CD4-positive, alpha-beta memory T cell (primary cell): ENCODE data around the gene LIG4. TPM values are rescaled to one million over a fixed set of nuclear protein-coding genes. Genes with fewer than 3 reads are reported as not detected.
"Not testable (repeated sequence)": the region's sequence is repeated elsewhere in the genome, so short reads cannot be mapped to it uniquely, and the experiment has no call there.

Experiments used
- CTCF ChIA-PET: fragments of 350-600 bp; sonication (Branson Sonifier 250); formaldehyde crosslinking; loops from one replicate; lab custom pipeline; 2021; ENCODE audit warnings: inconsistent platforms; ENCODE audit not compliant: partially characterized antibody; lab: Charles Lee
- POLR2A ChIA-PET: fragments of 350-600 bp; sonication (Branson Sonifier 250); formaldehyde crosslinking; loops from one replicate; lab custom pipeline; 2021; ENCODE audit not compliant: partially characterized antibody; lab: Charles Lee
- DNase-seq, 5 donors: peaks; one replicate each; pipeline versions ENCODE4 v3.0.0 to v3.0.0-alpha.2; 2020 to 2022; ENCODE audit warnings: mixed read lengths in 1 of 5
- H3K27ac ChIP-seq: one replicate; pipeline ENCODE4 v1.7.0; 2013; ENCODE audit warnings: low read depth, low read length
- H3K27me3 ChIP-seq: 2 replicates; pipeline ENCODE4 v1.7.0; 2013; ENCODE audit warnings: mild to moderate bottlenecking, low read length, moderate library complexity; ENCODE audit not compliant: insufficient read depth
- H3K36me3 ChIP-seq: 2 replicates; pipeline ENCODE4 v1.7.0; 2013; ENCODE audit warnings: mild to moderate bottlenecking, low read length, moderate library complexity; ENCODE audit not compliant: insufficient read depth
- H3K4me1 ChIP-seq: 2 replicates; pipeline ENCODE4 v1.7.0; 2013; ENCODE audit warnings: mild to moderate bottlenecking, low read length, moderate library complexity; ENCODE audit not compliant: insufficient read depth
- H3K4me3 ChIP-seq, 2 donors: one replicate each; pipeline ENCODE4 v1.7.0; 2013; ENCODE audit warnings: low read length in 2 of 2, mild to moderate bottlenecking in 1 of 2
- H3K9me3 ChIP-seq, 2 donors: one replicate each; pipeline ENCODE4 v1.7.0; 2013; ENCODE audit warnings: low read length in 2 of 2, control low read depth in 1 of 2; ENCODE audit not compliant: control insufficient read depth in 1 of 2
- H3K27ac Mint-ChIP-seq, 7 donors: one replicate each; pipeline ENCODE4 v1.8.0; 2020 to 2021; ENCODE audit warnings: mixed read lengths in 7 of 7, mild to moderate bottlenecking in 6 of 7, inconsistent platforms in 3 of 7, moderate library complexity in 3 of 7
- H3K27me3 Mint-ChIP-seq, 2 donors: one replicate each; pipeline ENCODE4 v1.8.0; 2020 to 2021; ENCODE audit warnings: mixed read lengths in 2 of 2
- H3K36me3 Mint-ChIP-seq, 2 donors: one replicate each; pipeline ENCODE4 v1.8.0; 2020 to 2021; ENCODE audit warnings: mixed read lengths in 2 of 2, inconsistent platforms in 1 of 2, mild to moderate bottlenecking in 1 of 2
- H3K4me1 Mint-ChIP-seq, 4 donors: one replicate each; pipeline ENCODE4 v1.8.0; 2020 to 2021; ENCODE audit warnings: mixed read lengths in 4 of 4, mild to moderate bottlenecking in 1 of 4
- H3K4me3 Mint-ChIP-seq, 8 donors: one replicate each; pipeline ENCODE4 v1.8.0; 2020 to 2021; ENCODE audit warnings: mixed read lengths in 8 of 8, mild to moderate bottlenecking in 7 of 8, moderate library complexity in 6 of 8, inconsistent platforms in 3 of 8
- H3K9me3 Mint-ChIP-seq, 8 donors: one replicate each; pipeline ENCODE4 v1.8.0; 2020 to 2021; ENCODE audit warnings: mixed read lengths in 8 of 8, mild to moderate bottlenecking in 5 of 8, inconsistent platforms in 3 of 8, moderate library complexity in 1 of 8
- intact Hi-C: fragments of 100-400 bp; cut with micrococcal nuclease; formaldehyde crosslinking; loops from one replicate; pipeline ENCODE4 v1.15.1; 2023
- polyA plus RNA-seq, 2 donors: library from polyadenylated mRNA; unstranded; fragments of 300-500 nt; fragmentation: Illumina TruSeq; gene quantifications; one replicate each; pipeline ENCODE4 v1.2.3, GENCODE V29; 2021
- total RNA-seq, 2 experiments: library from RNA; stranded (reverse); gene quantifications; one replicate each; pipeline ENCODE4 v1.2.3, GENCODE V29; 2021

The LIG4 gene
- total and polyA plus RNA-seq, 4 experiments from 2014 or later = 2.7 to 11.4 (median 8.9) TPM

GRCh38 chr13:108217307-108218043 lies 2.1 kb upstream of the LIG4 start:
- peaks cover 63% of the 10 kb centered on the region for H3K4me1 ChIP-seq
- H3K4me3 Mint-ChIP-seq = peak overlapping the region; percentile 94 to 99 (median 96)
- H3K4me3 ChIP-seq = peak overlapping the region; percentile 68 to 94
- peak in 1 of 5 donors; percentile 20 for DNase-seq
- intact Hi-C loops = loop anchor here (1.0 to 5.0 kb wide), 5 partner anchors 9 to 1569 kb away; partner anchors contain the start of gene IRS2
- peaks cover 30 to 69% (median 47%) of the 10 kb centered on the region in 4 donors for H3K4me1 Mint-ChIP-seq
- H3K27me3 Mint-ChIP-seq, H3K36me3 ChIP-seq, H3K27me3 ChIP-seq, H3K9me3 ChIP-seq, H3K9me3 Mint-ChIP-seq: not testable (repeated sequence)
- H3K27ac Mint-ChIP-seq = peak overlapping the region; percentile 95 to 99 (median 96)
- POLR2A ChIA-PET = interaction anchor here (0.7 to 1.0 kb wide), 2 partner anchors 52 to 127 kb away, joined by 3 to 4 read pairs; no protein-coding TSS in a partner anchor
- CTCF ChIA-PET = interaction anchor here (0.9 kb wide), 1 partner anchor 41 kb away, joined by 3 read pairs; no protein-coding TSS in a partner anchor
- H3K27ac ChIP-seq = peak overlapping the region; percentile 86
- peaks cover 4 to 27% of the 10 kb centered on the region in 2 donors for H3K36me3 Mint-ChIP-seq

- ChIA-PET POLR2A (interaction anchor here (0.8 to 1.3 kb wide), 5 partner anchors 10 to 56 kb away, joined by 3 to 6 read pairs (median 5); no protein-coding TSS in a partner anchor), CTCF (no interaction called here)
- Mint-ChIP-seq H3K27ac (peak overlapping the region; percentile 65 to 96 (median 88)), H3K9me3 (peaks cover 0 to 18% (median 8%) of the 10 kb centered on the region in 8 donors), H3K4me1 (peaks cover 19 to 48% (median 30%) of the 10 kb centered on the region in 4 donors), H3K36me3 (peaks cover 24 to 46% of the 10 kb centered on the region in 2 donors), H3K4me3 (peak overlapping the region; percentile 59 to 99 (median 80)), H3K27me3 (no peaks in the 10 kb centered on the region)
- Histone ChIP-seq H3K27me3 (no peaks in the 10 kb centered on the region), H3K4me1 (peaks cover 40% of the 10 kb centered on the region), H3K27ac (no peak overlapping the region), H3K4me3 (no peak overlapping the region), H3K36me3 (no peaks in the 10 kb centered on the region), H3K9me3 (no peaks in the 10 kb centered on the region)
- no peak for DNase-seq
- intact Hi-C loops = loop anchor here (5.0 kb wide), 1 partner anchor 283 kb away; no protein-coding TSS in a partner anchor
Observed at GRCh38 chr13:108214441-108215271, 680 bp downstream of the LIG4 start.

- POLR2A ChIA-PET = interaction anchor here (1.2 to 1.4 kb wide), 3 partner anchors 31 to 1571 kb away, joined by 3 to 5 read pairs (median 3); no protein-coding TSS in a partner anchor
- CTCF ChIA-PET = no interaction called here
- Histone ChIP-seq H3K27me3 (no peaks in the 10 kb centered on the region), H3K9me3 (no peaks in the 10 kb centered on the region), H3K4me3 (no peak overlapping the region), H3K27ac (no peak overlapping the region), H3K36me3 (no peaks in the 10 kb centered on the region), H3K4me1 (peaks cover 33% of the 10 kb centered on the region)
- H3K4me3 Mint-ChIP-seq = peak overlapping the region; percentile 59 to 86 (median 78)
- peak overlapping the region; percentile 65 to 96 (median 88) for H3K27ac Mint-ChIP-seq
- H3K4me1 Mint-ChIP-seq = peaks cover 12 to 41% (median 24%) of the 10 kb centered on the region in 4 donors
- peaks cover 29 to 44% of the 10 kb centered on the region in 2 donors for H3K36me3 Mint-ChIP-seq
- H3K9me3 Mint-ChIP-seq = peaks cover 0 to 20% (median 14%) of the 10 kb centered on the region in 8 donors
- H3K27me3 Mint-ChIP-seq = no peaks in the 10 kb centered on the region
- intact Hi-C loops = no loop called here
- DNase-seq = no peak
Observed at GRCh38 chr13:108213946-108214345, 1.4 kb downstream of the LIG4 start.

DNA sequence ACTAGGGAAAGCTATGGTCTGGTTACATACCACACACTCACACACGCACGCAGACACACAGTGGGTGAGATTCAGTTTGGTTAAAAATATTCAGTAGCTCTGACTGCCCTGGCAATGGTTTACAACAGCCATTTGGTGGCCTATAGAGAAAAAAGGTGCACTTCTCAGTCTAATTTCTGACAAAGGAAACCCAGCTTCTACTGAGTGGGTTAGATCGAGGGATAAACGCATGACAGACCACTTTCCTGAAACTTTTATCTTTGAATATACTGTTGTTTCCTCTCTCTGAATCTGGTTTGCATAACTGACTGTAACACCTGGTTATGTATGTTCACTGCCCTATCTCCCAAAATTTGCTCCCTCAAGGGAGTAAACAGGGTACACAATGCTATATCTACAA lies 2.5 kb downstream of the LIG4 start:
- H3K4me1 Mint-ChIP-seq = peaks cover 10 to 34% (median 22%) of the 10 kb centered on the region in 4 donors
- ChIA-PET POLR2A (interaction anchor here (1.4 kb wide), 1 partner anchor 1572 kb away, joined by 3 read pairs; no protein-coding TSS in a partner anchor), CTCF (no interaction called here)
- intact Hi-C loops = no loop called here
- no peak for DNase-seq
- no peak overlapping the region for H3K4me3 ChIP-seq
- no peaks in the 10 kb centered on the region for H3K9me3 ChIP-seq
- H3K4me3 Mint-ChIP-seq = no peak overlapping the region
- H3K36me3 ChIP-seq = no peaks in the 10 kb centered on the region
- no peak overlapping the region for H3K27ac ChIP-seq
- H3K4me1 ChIP-seq = peaks cover 33% of the 10 kb centered on the region
- no peaks in the 10 kb centered on the region for H3K27me3 ChIP-seq
- peaks cover 35 to 38% of the 10 kb centered on the region in 2 donors for H3K36me3 Mint-ChIP-seq
- no peaks in the 10 kb centered on the region for H3K27me3 Mint-ChIP-seq
- H3K9me3 Mint-ChIP-seq = peaks cover 0 to 26% (median 17%) of the 10 kb centered on the region in 8 donors
- H3K27ac Mint-ChIP-seq = no peak overlapping the region

DNA sequence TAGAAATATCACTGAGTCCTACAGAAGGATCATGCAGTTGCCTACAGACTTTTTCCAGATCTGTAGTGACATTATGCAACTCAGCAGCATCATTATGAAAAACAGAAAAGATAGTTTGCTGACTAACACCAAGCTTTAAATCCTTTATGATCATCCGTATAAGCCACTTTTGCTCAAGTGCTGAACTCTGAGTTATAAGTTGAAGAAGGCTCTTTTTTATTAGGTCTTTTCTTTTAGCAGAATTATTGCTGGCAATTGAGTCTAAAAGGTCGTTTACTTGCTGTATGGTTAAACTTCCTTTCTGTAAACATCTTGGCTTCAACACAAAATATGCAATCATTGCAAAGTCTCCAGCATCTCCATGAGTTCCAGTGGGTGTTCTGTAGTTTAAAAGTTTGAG lies 4.8 kb downstream of the LIG4 start:
- ChIA-PET CTCF (interaction anchor here (1.5 to 1.6 kb wide), 3 partner anchors 11 to 55 kb away, joined by 4 to 5 read pairs (median 4); no protein-coding TSS in a partner anchor), POLR2A (no interaction called here)
- no peak for DNase-seq
- Mint-ChIP-seq H3K9me3 (peaks cover 0 to 36% (median 23%) of the 10 kb centered on the region in 8 donors), H3K27ac (no peak overlapping the region), H3K4me3 (no peak overlapping the region), H3K4me1 (peaks cover 6 to 14% (median 11%) of the 10 kb centered on the region in 4 donors), H3K36me3 (peaks cover 35% of the 10 kb centered on the region in 2 donors), H3K27me3 (no peaks in the 10 kb centered on the region)
- intact Hi-C loops = no loop called here
- Histone ChIP-seq H3K36me3 (no peaks in the 10 kb centered on the region), H3K27me3 (no peaks in the 10 kb centered on the region), H3K4me3 (no peak overlapping the region), H3K4me1 (peaks cover 11% of the 10 kb centered on the region), H3K27ac (no peak overlapping the region), H3K9me3 (no peaks in the 10 kb centered on the region)

DNA sequence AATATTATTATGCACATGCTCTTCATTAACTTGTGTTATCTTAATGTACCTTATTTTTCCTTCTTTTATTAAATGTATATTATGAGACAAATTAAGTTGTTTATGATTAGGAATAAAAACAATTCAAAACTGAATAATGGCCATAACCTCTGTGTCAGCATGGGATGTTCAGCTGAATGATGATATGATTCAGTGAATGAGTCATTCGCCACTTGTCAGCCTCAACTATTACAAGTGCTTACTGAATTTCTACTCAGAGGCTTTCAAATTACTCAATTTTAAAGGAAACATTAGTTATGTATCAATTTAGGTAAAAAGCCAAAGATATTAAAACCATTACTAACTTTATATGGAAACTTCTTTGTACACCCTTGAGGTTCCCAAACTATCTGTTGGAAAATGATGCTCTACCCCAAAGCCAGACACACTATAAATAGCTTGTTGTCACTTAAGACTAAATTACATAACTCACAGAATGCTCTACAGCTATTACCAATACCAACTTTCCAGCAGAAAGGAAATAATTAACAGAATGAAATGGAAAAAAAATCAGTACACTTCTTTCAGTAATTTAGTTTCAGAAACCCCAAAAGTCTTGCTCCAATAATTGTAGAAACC lies 14.4 kb downstream of the LIG4 start:
- Histone ChIP-seq H3K27ac (no peak overlapping the region), H3K36me3 (no peaks in the 10 kb centered on the region), H3K4me1 (no peaks in the 10 kb centered on the region), H3K27me3 (no peaks in the 10 kb centered on the region), H3K4me3 (no peak overlapping the region), H3K9me3 (no peaks in the 10 kb centered on the region)
- CTCF ChIA-PET = no interaction called here
- DNase-seq = no peak
- H3K4me1 Mint-ChIP-seq = peaks cover 0 to 5% (median 4%) of the 10 kb centered on the region in 4 donors
- POLR2A ChIA-PET = no interaction called here
- peaks cover 0 to 8% (median 4%) of the 10 kb centered on the region in 8 donors for H3K9me3 Mint-ChIP-seq
- H3K36me3 Mint-ChIP-seq = no peaks in the 10 kb centered on the region
- H3K27ac Mint-ChIP-seq = no peak overlapping the region
- H3K4me3 Mint-ChIP-seq = no peak overlapping the region
- intact Hi-C loops = no loop called here
- H3K27me3 Mint-ChIP-seq = peaks cover 6 to 31% of the 10 kb centered on the region in 2 donors
